ENCODE data around the gene AP3M1.

Gene AP3M1

GRCh38 chr10:74076961-74077360 is 73.7 kb downstream of the AP3M1 start:
- DNase-seq (ENCODE audit: low read depth): no peak
- TF ChIP-seq CTCF (IDR thresholded peaks at IDR 0.05; ENCODE audit: insufficient read depth, low read depth, low read length, missing control alignments): no peak

GRCh38 chr10:74075906-74076305 is 74.7 kb downstream of the AP3M1 start:
- no peak overlapping the region for H3K4me3 ChIP-seq (ENCODE audit: low read depth, low read length)
- no peak for TF ChIP-seq CTCF (IDR thresholded peaks at IDR 0.05; ENCODE audit: insufficient read depth, low read depth, low read length, missing control alignments)
- no peak for DNase-seq (ENCODE audit: low read depth)

More at GRCh38 chr10:74076961-74077360, 73.7 kb downstream of the AP3M1 start:
- H3K4me3 ChIP-seq (ENCODE audit: low read depth, low read length): no peak overlapping the region

GRCh38 chr10:74072503-74072902 is 78.1 kb downstream of the AP3M1 start:
- no peak for TF ChIP-seq CTCF (IDR thresholded peaks at IDR 0.05; ENCODE audit: insufficient read depth, low read depth, low read length, missing control alignments)
- no peak for DNase-seq (ENCODE audit: low read depth)
- H3K4me3 ChIP-seq (ENCODE audit: low read depth, low read length): no peak overlapping the region

- H3K4me3 ChIP-seq (ENCODE audit: low read depth, low read length): no peak overlapping the region
- no peak for DNase-seq (ENCODE audit: low read depth)
- no peak for TF ChIP-seq CTCF (IDR thresholded peaks at IDR 0.05; ENCODE audit: insufficient read depth, low read depth, low read length, missing control alignments)
These were observed 79.5 kb downstream of the AP3M1 start for GRCh38 chr10:74071157-74071556.

All from GM12865 (cell line).